Measurements from ENCODE around the gene SHISAL2A.

The SHISAL2A gene

DNA sequence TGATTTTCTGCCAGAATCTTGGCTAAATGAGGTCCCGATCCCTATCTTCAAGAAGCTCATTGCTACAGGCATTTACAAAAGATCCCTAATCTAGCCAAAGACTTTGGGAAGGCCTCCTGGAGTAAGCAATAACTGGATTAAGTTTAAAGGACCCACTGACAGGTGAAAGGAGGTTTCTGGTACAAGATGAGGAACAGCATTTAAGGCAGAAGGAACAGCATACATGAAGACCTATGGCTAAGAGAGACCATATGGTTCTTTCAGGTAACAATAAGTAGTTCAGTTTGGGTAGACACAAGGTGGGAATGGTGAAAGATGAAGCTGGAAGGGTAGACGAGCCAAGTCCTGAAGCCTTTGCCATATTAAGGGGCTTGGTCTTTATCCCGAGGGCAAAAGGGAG lies 27.8 kb downstream of the SHISAL2A start:
- no peak for DNase-seq (ENCODE audit: low read depth)
- TF ChIP-seq, protein P1, sequence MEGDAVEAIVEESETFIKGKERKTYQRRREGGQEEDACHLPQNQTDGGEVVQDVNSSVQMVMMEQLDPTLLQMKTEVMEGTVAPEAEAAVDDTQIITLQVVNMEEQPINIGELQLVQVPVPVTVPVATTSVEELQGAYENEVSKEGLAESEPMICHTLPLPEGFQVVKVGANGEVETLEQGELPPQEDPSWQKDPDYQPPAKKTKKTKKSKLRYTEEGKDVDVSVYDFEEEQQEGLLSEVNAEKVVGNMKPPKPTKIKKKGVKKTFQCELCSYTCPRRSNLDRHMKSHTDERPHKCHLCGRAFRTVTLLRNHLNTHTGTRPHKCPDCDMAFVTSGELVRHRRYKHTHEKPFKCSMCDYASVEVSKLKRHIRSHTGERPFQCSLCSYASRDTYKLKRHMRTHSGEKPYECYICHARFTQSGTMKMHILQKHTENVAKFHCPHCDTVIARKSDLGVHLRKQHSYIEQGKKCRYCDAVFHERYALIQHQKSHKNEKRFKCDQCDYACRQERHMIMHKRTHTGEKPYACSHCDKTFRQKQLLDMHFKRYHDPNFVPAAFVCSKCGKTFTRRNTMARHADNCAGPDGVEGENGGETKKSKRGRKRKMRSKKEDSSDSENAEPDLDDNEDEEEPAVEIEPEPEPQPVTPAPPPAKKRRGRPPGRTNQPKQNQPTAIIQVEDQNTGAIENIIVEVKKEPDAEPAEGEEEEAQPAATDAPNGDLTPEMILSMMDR (conservative IDR thresholded peaks at IDR 0.05; ENCODE audit: control insufficient read depth, insufficient read depth, low read depth, low read length) = no peak
- H3K4me3 ChIP-seq (ENCODE audit: control insufficient read depth, low read depth, low read length) = no peak overlapping the region

DNA sequence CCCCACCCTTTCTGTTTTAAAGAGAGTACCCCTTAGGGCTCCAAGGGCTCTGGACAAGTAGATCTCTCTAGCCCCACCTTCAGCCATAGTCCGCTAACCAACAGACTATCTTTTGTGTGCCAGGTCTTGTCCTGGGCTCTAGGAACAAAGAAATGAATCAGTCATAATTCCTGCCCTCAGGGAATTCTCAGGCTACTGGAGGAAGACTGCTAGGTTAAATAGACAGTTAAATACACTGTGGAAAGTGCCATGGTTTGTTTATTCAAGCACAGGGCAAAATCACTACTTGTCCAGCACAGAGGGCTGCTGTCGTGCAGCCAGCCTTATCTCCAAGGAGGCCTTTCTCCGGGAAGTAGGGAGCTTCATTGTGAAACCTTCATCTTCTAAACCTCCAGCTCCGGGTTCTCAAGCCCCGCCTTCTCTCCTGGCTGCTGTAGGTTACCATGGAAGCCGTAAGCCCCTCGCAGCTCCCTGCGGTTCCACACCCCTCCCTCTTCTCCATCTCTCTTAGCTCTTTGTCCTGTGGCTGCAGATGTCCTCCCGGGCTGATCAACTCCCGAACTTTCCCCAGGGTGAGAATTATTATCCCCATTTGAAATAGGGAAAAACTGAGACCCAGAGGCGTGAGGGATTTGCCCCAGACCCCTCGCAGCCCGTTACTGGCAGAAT lies 29.8 kb downstream of the SHISAL2A start:
- TF ChIP-seq, protein P1 (conservative IDR thresholded peaks at IDR 0.05; ENCODE audit: control insufficient read depth, insufficient read depth, low read depth, low read length) = no peak
- DNase-seq (ENCODE audit: low read depth) = peak; percentile 35
- no peak overlapping the region for H3K4me3 ChIP-seq (ENCODE audit: control insufficient read depth, low read depth, low read length)

DNA sequence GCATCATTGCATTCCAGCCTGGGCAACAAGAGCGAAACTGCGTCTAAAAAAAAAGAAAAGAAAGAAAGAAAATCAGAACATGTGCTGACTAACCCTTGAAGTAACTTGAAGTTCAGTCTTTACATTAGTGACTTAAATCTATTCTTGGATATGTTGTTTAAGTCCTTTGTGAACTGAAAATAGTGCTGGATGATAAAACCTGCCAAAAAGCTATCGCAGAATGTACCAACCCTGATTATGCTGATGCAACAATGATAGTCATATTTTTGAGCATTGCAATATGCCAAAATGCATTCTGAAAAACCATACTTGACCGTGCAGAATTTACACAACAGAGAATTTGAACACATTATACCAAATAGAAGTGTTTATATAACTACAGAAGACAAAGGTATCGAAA lies 30.7 kb downstream of the SHISAL2A start:
- no peak for DNase-seq (ENCODE audit: low read depth)
- no peak overlapping the region for H3K4me3 ChIP-seq (ENCODE audit: control insufficient read depth, low read depth, low read length)
- TF ChIP-seq, protein P1 (conservative IDR thresholded peaks at IDR 0.05; ENCODE audit: control insufficient read depth, insufficient read depth, low read depth, low read length) = no peak

DNA sequence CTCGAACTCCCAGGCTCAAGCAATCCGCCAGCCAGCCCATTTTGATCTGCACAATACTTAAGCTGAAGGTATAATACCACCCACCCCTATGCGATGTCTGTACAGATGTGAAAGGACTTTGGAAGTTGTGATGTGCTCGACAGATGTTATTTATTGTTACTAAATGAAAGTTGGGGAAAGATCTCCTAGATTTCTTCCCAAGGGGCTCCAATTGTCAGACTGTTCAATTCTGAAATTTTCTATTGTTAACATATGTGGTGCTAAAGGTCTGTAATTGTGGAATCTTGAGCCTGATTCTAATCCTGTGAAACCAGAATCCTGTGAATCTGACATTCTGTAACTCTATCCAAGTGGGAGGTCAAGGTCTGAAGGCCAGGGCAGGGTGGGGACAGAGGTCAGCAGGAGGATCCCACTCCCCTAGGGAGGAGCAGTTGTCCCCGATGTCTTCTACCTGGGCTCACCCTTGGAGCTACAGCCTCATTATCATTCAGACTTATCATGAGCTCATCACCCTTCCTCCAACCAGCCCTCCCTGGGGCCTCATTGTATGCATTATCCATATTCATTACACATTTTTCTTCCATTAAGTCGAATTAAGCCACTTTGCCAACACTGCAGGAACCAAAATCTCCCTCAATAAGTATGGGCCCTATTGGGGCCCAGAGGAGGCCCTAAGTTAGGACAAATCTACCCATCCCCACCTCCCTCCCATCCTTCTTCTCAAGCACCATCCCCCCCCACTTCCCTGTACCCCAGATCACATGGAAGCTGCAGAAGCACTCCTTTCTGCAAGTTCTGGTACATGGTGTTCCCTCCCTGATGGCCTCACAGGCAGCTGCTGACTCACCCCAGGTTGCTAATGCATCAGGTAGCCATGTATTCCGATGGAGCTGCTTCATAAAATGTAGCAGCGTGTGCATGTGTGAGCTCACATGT lies 32.3 kb downstream of the SHISAL2A start:
- TF ChIP-seq, protein P1 (conservative IDR thresholded peaks at IDR 0.05; ENCODE audit: control insufficient read depth, insufficient read depth, low read depth, low read length) = no peak
- DNase-seq (ENCODE audit: low read depth) = peak; percentile 36
- no peak overlapping the region for H3K4me3 ChIP-seq (ENCODE audit: control insufficient read depth, low read depth, low read length)

- no peak for DNase-seq (ENCODE audit: low read depth)
- H3K4me3 ChIP-seq (ENCODE audit: control insufficient read depth, low read depth, low read length) = no peak overlapping the region
- TF ChIP-seq, protein P1 (conservative IDR thresholded peaks at IDR 0.05; ENCODE audit: control insufficient read depth, insufficient read depth, low read depth, low read length) = no peak
Observed at GRCh38 chr1:52667290-52667689, 34.3 kb downstream of the SHISAL2A start.

- no peak for DNase-seq (ENCODE audit: low read depth)
- H3K4me3 ChIP-seq (ENCODE audit: control insufficient read depth, low read depth, low read length) = no peak overlapping the region
- TF ChIP-seq, protein P1 (conservative IDR thresholded peaks at IDR 0.05; ENCODE audit: control insufficient read depth, insufficient read depth, low read depth, low read length) = no peak
Observed at GRCh38 chr1:52667984-52668383, 35.0 kb downstream of the SHISAL2A start.

All from fibroblast of mammary gland (primary cell).